Activated CD4-positive, alpha-beta memory T cell treated with anti-CD3 and anti-CD28 coated beads, Interleukin-2, amount 10 ng/mL, durations not matched to agents 7 days and 5 days (primary cell): ENCODE results near the gene POLE. TPM values are rescaled to one million over a fixed set of nuclear protein-coding genes. Genes with fewer than 3 reads are reported as not detected.

Experiments
- CTCF ChIA-PET: fragments of 350-600 bp; sonication (Branson Sonifier 250); formaldehyde crosslinking; loops from one replicate; lab custom pipeline; 2021; ENCODE audit warnings: antibody characterized with exemption, inconsistent platforms; lab: Charles Lee
- POLR2A ChIA-PET: fragments of 350-600 bp; sonication (Branson Sonifier 250); formaldehyde crosslinking; loops from one replicate; lab custom pipeline; 2021; ENCODE audit warnings: antibody characterized with exemption; lab: Charles Lee
- DNase-seq: peaks from one replicate; pipeline ENCODE4 v3.0.0-alpha.2; 2020
- H3K27ac Mint-ChIP-seq: one replicate; pipeline ENCODE4 v1.8.0; 2021; ENCODE audit warnings: mild to moderate bottlenecking, mixed read lengths
- H3K27me3 Mint-ChIP-seq: one replicate; pipeline ENCODE4 v1.8.0; 2021; ENCODE audit warnings: mixed read lengths
- H3K36me3 Mint-ChIP-seq: one replicate; pipeline ENCODE4 v1.8.0; 2021; ENCODE audit warnings: low read depth, mixed read lengths
- H3K4me1 Mint-ChIP-seq: one replicate; pipeline ENCODE4 v1.8.0; 2021; ENCODE audit warnings: mixed read lengths
- H3K4me3 Mint-ChIP-seq: one replicate; pipeline ENCODE4 v1.8.0; 2021; ENCODE audit warnings: mild to moderate bottlenecking, mixed read lengths
- H3K9me3 Mint-ChIP-seq: one replicate; pipeline ENCODE4 v1.8.0; 2021; ENCODE audit warnings: mixed read lengths
- total RNA-seq, 2 experiments: library from RNA; stranded (reverse); gene quantifications; one replicate each; pipeline ENCODE4 v1.2.3, GENCODE V29; 2021

Gene POLE
- total RNA-seq, 2 experiments from 2014 or later: 108 to 117 TPM

DNA sequence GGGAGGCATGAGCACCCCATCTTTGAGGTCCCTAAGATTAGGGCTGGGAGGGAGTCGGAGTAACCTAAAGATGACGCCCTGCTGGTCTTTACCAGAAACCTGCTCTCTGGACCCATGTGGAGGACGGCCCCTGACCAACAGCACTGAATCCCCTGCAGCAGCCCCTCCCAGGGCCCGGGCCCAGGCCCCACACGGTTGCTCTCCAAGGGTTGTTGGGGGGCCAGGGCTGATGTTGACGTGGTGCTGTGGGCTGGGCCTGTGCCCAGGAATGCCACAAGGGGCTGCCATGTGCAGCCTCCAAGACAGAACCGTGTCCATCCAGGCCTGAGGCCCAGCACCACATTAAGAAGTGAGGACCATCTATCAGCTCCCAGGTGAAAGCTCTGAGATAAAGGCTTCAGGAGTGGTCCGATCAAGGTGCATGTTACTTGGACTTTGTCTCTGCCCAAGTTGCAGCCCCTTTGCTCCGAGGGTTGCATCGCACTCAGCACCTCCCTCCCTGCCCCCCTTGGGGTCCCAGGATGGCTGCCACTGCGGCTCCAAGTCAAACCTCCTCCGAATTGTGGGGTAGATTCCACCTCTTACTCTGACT, 106.3 kb downstream of the POLE start:
- POLR2A ChIA-PET: no interaction called here
- Mint-ChIP-seq H3K4me3 (no peak overlapping the region), H3K27ac (no peak overlapping the region), H3K36me3 (peaks cover 4% of the 10 kb centered on the region), H3K9me3 (no peaks in the 10 kb centered on the region), H3K4me1 (no peaks in the 10 kb centered on the region), H3K27me3 (no peaks in the 10 kb centered on the region)
- no peak for DNase-seq
- CTCF ChIA-PET: no interaction called here

DNA sequence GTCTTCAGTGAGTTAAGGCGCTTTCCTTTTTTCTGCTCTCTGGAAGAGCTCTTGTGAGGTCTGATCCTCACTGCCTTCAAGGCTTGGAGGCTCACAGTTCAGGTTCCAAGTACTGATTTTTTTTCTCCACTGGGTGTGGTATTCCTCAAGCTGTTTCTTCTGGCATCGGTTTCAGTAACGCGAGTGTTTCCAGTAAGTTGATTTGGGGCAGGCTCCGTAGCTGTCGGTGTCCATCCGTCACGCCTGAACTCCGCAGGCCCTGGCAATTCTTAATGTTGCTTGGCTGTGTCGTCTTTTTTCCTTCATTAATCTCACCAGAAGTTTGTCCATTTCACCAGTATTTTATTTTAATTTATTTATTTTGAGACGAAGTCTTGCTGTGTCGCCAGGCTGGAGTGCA, 107.4 kb downstream of the POLE start:
- Mint-ChIP-seq H3K36me3 (peaks cover 4% of the 10 kb centered on the region), H3K4me3 (no peak overlapping the region), H3K9me3 (no peaks in the 10 kb centered on the region), H3K27ac (no peak overlapping the region), H3K27me3 (no peaks in the 10 kb centered on the region), H3K4me1 (no peaks in the 10 kb centered on the region)
- DNase-seq: no peak
- POLR2A ChIA-PET: no interaction called here
- CTCF ChIA-PET: no interaction called here

DNA sequence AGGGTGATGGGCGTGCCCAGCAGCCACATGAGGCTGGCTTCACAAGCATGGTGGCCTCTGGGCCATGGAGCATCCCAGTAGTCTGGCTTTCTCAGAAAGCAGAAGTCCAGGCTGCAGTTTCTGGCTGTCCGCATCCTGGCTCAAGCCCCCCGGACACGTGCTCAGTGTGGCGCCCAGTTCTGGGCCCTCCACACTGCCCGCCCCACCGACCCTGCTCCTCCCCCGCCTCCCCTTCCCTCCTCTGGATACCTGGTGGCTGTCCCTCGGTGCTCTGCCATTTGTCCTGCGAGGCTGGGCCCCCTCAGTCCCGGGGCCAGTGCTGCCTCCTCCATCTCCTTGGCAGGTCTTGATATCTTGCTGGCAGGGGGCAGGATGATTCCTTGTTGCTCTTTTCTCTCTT, 108.3 kb downstream of the POLE start:
- no peak for DNase-seq
- Mint-ChIP-seq H3K4me1 (no peaks in the 10 kb centered on the region), H3K27me3 (no peaks in the 10 kb centered on the region), H3K9me3 (no peaks in the 10 kb centered on the region), H3K36me3 (peaks cover 4% of the 10 kb centered on the region), H3K4me3 (no peak overlapping the region), H3K27ac (no peak overlapping the region)
- ChIA-PET POLR2A (no interaction called here), CTCF (no interaction called here)

DNA sequence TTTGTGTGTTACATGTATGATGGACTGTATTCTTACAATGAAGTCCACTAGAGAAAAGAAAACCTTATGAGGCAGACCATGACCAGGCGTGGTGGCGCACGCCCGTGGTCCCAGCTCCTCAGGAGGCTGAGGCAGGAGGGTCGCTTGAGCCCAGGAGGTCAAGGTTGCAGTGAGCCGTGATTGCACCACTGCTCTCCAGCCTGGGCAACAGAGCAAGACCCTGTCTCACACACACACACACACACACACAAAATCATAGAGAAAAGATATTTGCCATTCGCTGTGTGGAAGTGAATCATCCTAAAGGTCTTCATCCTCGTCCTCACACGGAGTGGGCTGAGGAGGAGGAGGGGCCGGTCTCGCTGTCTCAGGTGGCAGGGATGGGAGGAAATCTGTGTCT, 109.0 kb downstream of the POLE start:
- Mint-ChIP-seq H3K4me1 (no peaks in the 10 kb centered on the region), H3K27ac (no peak overlapping the region), H3K36me3 (peaks cover 4% of the 10 kb centered on the region), H3K9me3 (no peaks in the 10 kb centered on the region), H3K27me3 (no peaks in the 10 kb centered on the region), H3K4me3 (no peak overlapping the region)
- DNase-seq: no peak
- CTCF ChIA-PET: no interaction called here
- POLR2A ChIA-PET: no interaction called here

DNA sequence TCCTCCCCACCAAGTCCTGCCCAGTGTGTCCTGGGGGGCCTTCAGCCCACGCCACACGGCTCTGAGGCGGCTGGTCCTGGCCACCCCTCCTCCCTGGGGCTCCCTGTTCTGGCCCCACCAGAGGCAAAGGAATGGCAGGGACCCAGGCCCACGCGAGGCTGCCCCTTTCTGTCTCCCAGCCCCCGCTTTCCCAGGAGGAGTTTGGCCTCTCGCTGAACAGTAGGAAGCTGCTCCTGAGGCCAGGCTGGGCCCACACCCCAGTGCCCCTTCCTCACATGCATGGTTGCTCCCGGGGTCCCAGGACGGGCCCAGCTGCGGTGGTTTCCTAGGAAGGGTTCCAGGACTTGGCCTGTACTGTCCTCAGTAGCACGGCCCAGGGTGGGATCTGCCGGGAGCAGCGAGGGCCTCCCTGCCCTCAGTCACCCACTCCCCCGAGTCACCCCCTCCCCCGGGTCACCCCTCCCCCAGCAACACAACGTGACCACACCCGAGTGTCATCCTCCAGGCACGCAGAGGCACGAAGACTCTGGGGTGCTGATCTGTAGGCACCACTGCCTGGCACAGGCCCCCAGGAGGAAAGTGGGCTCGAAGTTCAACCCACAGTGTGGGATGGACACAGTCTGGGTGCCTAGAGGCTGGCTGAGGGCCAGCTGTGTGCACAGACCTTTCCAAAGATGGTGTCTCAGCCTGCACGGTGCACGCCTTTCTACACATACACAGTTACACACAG, 109.8 kb downstream of the POLE start:
- Mint-ChIP-seq H3K27ac (no peak overlapping the region), H3K9me3 (no peaks in the 10 kb centered on the region), H3K36me3 (peaks cover 4% of the 10 kb centered on the region), H3K4me1 (no peaks in the 10 kb centered on the region), H3K4me3 (no peak overlapping the region), H3K27me3 (no peaks in the 10 kb centered on the region)
- CTCF ChIA-PET: no interaction called here
- DNase-seq: no peak
- POLR2A ChIA-PET: no interaction called here

DNA sequence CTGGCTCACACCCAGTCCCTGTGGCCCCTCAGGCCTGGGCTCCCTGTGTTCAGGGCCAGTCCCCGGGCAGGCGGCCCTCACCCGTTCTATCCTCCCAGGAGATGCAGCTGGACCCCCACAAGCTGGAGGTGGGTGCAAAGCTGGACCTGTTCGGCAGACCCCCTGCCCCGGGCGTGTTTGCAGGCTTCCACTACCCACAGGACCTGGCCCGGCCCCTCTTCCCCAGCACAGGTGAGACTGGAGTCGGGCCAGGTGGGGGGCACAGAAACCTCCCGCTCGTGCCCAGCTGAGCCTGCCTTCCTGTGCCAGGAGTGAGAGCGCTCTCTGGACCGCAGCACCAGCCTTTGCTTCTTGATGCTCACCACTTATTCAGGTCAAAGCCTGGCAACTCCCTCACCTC, 110.4 kb downstream of the POLE start:
- Mint-ChIP-seq H3K4me3 (no peak overlapping the region), H3K9me3 (no peaks in the 10 kb centered on the region), H3K4me1 (no peaks in the 10 kb centered on the region), H3K27me3 (no peaks in the 10 kb centered on the region), H3K27ac (no peak overlapping the region), H3K36me3 (peaks cover 4% of the 10 kb centered on the region)
- CTCF ChIA-PET: no interaction called here
- no peak for DNase-seq
- POLR2A ChIA-PET: no interaction called here

DNA sequence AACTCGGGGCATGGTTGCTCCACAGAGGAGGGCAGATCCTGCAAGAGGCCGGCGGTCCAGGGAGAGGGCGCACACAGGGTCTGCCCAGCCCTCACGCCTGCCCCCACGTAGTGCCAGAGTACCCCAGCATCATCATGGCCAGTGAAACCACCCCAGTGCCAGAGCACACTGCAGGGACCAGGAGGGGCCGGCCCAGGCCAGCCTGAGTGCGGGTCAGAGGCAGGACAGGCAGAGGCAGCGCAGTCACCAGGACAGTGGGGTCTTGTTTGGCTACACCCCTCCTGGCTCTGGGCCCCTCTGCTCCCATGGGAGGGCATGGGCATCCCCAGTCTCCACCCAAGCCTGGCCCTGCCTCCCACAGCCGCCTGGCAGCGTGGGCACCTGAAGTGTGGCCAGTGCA, 111.5 kb downstream of the POLE start:
- Mint-ChIP-seq H3K27ac (no peak overlapping the region), H3K4me3 (no peak overlapping the region), H3K36me3 (peaks cover 4% of the 10 kb centered on the region)

DNA sequence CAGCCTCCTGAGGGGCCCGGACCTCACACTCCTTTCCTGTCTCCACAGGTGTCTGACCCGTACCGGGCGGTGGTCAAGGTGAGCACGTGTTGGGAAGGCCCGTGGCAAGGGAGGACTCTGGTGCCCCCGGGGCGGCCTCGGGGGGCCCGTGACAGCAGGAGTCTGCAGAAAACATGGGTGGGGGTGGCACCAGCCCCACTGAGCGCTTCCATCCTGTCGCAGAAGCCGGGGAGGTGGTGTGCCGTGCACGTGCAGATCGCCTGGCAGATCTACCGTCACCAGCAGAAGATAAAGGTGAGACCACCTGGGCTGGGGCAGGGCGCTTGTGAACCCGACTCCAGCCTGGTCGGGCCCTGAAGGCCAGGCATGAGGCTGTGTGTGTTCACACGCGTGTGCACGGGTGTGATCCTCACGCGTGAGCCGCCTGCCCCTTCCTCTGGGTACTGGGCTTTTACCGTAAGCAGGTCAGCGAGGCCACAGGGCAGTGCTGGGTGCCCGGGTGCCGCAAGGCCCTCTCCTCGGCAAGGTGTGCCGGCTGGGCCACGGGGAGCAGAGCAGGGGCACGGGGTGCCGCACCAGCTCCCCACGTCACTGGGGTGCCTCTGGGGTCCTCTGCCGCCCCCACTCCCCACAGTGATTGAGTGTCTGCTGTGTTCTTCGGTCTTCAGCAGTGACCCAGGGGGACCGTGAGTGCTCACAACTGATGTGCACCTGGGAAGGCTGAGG, 112.7 kb downstream of the POLE start:
- Mint-ChIP-seq H3K27me3 (no peaks in the 10 kb centered on the region), H3K4me1 (no peaks in the 10 kb centered on the region), H3K9me3 (no peaks in the 10 kb centered on the region), H3K4me3 (no peak overlapping the region), H3K27ac (no peak overlapping the region), H3K36me3 (peaks cover 4% of the 10 kb centered on the region)
- POLR2A ChIA-PET: no interaction called here
- CTCF ChIA-PET: no interaction called here
- DNase-seq: no peak

More for the DNA sequence above, 111.5 kb downstream of the POLE start:
- ChIA-PET POLR2A (no interaction called here), CTCF (no interaction called here)
- no peaks in the 10 kb centered on the region for H3K4me1 Mint-ChIP-seq
- DNase-seq: no peak
- H3K9me3 Mint-ChIP-seq: no peaks in the 10 kb centered on the region
- no peaks in the 10 kb centered on the region for H3K27me3 Mint-ChIP-seq

Other genes starting within 250 kb of the POLE start
- 10 to 100 TPM; 36.7 to 47.0 TPM for gene FBRSL1, start 197.2 kb downstream of the POLE start, total RNA-seq
- gene LRCOL1, start 76.8 kb downstream of the POLE start, total RNA-seq: not detected
- not detected for gene P2RX2, start 68.6 kb downstream of the POLE start, total RNA-seq
- gene PXMP2, start 245 bp upstream of the POLE start, total RNA-seq: 10 to 100 TPM; 24.5 to 24.9 TPM
- 10 to 100 TPM; 32.5 to 35.1 TPM for gene PGAM5, start 23.5 kb upstream of the POLE start, total RNA-seq
- gene ANKLE2, start 74.5 kb upstream of the POLE start, total RNA-seq: 10 to 100 TPM; 88.6 to 89.3 TPM
- gene GOLGA3, start 141.5 kb upstream of the POLE start, total RNA-seq: 10 to 100 TPM; 46.2 to 46.5 TPM
- gene CHFR, start 200.3 kb upstream of the POLE start, total RNA-seq: 10 to 100 TPM; 78.7 to 78.8 TPM